ENCODE measurements around the gene TMEM272.
"Not testable (repeated sequence)": the region's sequence is repeated elsewhere in the genome, so short reads cannot be mapped to it uniquely, and the experiment has no call there.

The TMEM272 gene

DNA sequence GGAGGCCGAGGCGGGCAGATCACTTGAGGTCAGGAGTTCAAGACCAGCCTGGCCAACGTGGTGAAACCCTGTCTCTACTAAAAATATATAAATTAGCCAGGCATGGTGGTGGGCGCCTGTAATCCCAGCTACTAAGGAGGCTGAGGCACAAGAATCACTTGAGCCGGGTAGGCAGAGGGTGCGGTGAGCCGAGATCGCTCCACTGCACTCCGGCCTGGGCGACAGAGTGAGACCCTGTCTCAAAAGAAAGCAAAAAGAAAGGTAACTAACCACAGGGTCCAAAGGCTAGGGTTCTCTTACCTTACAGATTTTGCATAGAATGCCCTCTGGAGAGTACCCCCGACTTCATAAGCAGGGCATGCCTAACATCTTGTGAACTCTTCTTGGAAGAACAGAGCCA lies 20.3 kb downstream of the TMEM272 start:
- DNase-seq, result not testable (repeated sequence)

- DNase-seq, result no peak
Observed at GRCh38 chr13:51823863-51824262, 21.1 kb downstream of the TMEM272 start.

DNA sequence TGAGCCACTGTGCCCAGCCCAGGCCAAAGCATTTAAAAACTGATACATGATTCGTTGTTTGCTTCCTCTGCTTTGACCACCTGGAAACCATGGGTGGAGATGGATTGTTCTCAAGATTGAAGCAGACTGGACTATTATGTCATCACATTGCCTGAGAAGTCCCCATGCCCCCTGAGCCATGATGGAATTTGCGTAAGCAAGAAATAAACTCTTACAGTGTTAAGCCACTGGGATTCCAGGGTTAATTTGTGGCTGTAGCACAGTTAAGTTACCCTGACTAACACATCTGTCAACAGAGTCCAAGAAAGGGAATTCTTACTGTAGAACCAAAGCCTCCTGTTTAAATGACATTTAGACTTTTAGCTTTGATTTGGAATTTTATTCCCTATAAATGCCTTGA lies 21.6 kb downstream of the TMEM272 start:
- no peak for DNase-seq

DNA sequence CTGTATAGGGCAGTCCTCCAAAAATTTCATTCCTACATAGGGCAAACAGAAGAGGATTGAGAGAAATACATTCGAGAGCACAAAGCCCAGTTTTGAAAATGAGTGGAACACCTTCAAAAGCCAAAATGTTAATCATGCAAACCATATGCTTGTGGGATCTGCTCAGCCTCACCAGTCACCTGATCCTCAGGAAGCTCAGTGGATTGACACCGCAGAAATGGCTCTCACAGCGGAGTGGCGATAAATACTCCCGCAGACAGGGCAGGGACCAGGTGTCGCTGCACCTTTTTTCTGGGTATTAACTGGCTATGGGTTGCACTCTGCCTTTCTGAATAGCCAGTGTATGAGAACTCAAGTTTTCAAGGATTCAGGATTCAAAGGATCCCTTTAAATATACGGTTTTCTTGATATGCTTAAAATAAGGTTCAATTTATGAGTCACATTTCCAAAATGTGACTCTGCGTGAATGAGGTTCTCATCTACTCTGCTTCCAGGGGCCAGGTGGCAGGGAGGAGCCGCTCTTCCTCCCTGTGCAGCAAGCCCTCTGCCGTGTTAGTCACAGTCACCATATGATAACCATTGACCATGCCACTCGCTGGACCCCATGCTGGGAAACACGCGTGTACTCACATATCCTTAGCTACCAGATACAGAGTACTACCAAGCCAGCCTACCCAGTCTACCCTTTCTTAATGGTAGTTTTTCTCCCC lies 22.7 kb downstream of the TMEM272 start:
- no peak for DNase-seq

DNA sequence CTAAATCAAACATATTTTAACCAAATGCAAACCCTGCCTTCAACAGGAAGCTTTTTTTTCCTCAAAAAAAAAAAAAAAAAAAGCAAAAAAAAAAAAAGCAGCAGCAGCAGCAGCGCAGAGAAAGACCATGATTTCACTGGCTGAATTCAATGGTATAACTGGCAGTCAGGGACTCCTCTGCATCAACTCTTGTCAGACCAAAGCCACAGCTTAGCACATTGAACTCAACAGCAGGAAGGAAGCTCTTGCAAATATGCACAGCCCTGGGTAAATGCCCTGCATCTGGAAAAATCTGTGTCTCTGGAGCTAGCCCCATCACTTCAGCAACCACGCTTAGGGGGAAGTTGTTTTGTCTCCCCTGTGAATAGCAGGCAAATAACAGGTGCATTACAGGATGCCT lies 23.4 kb downstream of the TMEM272 start:
- DNase-seq, result no peak

DNA sequence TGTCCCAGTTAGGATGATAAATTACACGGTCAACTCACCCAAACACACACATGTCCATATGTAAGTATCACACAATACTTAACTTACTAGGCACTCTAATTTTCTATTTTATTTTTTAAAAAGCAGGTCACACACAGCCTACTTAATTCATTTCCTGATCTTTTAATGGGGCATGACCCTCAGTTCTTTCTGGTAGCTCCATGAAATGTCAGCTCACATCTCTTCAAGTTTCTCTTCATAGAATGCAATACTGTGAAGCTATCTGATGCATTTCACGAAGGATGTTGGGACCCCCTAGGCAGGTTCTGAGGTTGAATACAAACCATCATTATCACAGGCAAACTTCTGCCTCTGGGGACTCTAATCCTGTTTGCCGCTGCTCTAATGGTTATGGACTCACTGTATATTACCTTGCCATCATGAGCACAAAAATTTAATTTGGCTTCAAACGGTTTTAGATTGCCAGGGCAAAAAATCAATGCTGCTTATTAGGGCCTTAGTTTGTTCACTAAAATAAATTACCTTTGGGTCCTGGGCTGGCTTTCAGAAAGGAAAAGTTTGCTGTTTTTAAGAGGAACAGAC lies 24.9 kb downstream of the TMEM272 start:
- DNase-seq, result no peak

GRCh38 chr13:51819544-51819943 lies 25.4 kb downstream of the TMEM272 start:
- DNase-seq, result no peak

DNA sequence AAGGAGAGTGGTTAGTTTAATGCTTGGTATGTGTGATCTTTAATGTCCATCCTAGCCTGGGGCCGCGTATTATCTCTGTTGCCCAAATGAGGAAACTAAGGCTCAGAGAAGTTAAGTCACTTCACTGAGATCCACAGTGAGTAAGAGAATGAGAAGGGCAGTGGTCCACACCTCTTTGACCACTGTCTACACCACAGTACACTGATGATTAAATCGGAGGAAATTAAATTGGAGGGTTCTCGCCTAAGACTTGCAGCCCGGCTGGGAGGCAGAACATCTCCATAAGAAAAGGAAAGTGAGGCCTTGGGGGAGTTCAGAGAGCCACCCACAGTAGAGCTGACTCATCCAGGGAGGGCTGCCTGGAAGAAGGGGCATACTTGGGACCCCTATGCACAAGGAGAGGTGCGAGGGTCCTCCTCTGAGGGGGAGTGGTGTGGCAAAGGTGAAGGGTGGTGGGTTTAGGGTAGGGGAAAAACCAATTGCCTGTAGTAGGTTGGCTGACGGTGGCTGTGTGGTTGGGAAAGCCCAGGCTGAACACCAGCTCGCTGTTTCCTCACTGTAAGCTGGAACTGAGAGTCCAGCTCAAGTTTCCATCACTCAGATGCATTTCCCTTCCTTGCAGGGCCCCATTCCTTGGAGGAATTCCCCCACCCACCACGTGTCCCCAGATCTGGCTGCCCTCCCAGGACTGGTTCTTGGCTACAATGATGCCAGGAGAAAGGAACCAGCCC lies 26.0 kb downstream of the TMEM272 start:
- DNase-seq, result no peak

- DNase-seq, result no peak
Observed at GRCh38 chr13:51818276-51818675, 26.7 kb downstream of the TMEM272 start.

- DNase-seq, result no peak
Observed at GRCh38 chr13:51817717-51818116, 27.3 kb downstream of the TMEM272 start.

GRCh38 chr13:51816604-51817249 lies 28.2 kb downstream of the TMEM272 start:
- no peak for DNase-seq

DNA sequence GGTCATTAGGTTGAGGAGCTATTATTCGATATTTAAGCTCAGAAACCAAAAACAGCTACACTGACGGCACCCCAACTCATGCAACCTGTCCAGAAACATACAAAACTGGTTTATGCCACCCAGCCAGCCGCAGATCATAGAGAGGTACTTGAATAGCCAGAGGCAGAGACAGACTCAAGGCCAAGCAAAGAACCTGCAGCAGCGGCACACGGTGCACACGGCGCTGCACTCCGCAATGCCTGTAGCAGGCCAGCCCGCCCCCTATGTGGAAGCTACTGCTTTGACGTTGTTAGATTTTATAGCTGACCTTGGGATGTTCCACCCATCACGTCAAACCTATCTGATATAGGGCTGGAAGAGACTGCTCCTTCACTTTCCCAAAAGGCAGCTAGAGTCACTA lies 29.1 kb downstream of the TMEM272 start:
- no peak for DNase-seq

GRCh38 chr13:51814825-51815650 lies 29.9 kb downstream of the TMEM272 start:
- peak; percentile 32 for DNase-seq

DNA sequence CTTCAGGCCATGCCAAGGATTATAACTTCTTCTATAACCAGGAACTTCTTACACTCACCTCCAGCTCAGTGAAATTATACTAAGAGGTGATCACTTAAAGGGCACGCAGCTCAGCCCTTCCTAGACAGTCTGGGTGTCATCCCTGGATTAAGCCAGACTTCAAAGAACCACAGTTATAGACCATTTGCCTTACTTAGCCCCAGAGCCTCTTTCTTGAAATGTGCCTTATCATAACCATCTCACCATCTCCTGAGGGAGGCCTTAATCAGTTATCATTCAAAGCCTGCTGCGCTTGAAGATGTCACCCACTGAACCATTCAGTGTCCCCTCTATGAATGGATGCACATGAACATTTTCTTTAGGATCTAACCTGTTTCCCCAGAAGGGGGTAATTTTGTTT lies 30.9 kb downstream of the TMEM272 start:
- DNase-seq, result no peak

DNA sequence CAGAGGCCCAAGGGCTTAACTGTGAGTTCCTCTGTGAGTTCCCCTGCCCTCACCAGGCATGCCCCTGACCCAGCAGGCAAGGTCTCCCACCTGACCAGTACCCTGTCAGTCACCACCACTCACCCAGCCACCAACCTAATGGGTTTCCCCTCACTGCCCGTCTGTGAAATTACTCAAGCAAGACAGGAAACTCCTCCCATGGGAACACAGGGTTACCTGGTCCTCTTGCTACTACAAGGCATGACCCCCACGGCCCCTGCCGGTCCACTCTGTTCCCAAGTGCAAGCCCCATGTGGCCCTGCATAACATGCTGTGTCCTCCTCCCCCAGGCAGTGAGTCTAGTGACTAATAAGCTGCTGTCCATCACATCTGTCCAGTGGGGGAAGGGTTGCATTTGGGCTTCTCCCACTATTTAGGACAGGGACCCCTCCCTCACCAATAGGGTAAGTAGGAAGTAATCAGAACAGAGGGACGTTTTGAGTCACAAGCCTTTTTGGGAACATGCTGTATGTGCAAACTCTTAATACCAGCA lies 33.0 kb downstream of the TMEM272 start:
- no peak for DNase-seq

DNA sequence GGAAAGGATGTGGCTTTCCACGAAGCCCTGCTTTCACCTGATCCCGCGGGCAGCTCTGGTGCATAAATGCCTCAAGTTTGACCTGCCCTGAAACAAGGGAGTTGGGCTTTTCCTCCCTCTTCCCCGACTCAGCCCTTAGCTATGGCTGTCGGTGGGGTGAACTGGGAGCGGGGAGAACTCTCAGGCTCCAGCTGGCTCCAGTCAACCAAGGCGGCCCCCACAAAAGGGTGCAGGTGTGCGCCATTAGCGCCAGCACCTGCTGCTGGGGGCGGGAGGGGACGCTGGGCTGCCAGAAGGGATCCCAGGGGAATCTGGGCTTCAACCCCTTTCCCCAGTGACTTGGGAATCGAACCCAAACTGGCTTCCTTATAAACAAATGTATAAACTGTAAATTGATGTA lies 33.9 kb downstream of the TMEM272 start:
- no peak for DNase-seq

DNA sequence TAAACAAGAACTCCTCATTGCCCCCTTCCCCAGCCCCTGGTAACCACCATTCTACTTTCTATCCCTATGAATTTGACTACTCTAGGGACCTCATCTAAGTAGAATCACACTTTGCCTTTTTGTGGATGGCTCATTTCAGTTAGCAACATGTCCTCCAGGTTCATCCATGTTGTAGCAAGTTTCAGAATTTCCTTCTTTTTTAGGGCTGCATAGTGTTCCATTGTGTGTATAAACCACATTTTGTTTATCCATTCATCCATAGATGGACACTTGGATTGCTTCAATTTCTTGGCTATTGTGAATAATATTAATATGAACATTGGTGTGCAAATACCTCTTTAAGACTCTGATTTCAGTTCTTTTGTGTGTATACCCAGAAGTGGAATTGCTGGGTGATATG lies 36.2 kb downstream of the TMEM272 start:
- DNase-seq, result no peak

DNA sequence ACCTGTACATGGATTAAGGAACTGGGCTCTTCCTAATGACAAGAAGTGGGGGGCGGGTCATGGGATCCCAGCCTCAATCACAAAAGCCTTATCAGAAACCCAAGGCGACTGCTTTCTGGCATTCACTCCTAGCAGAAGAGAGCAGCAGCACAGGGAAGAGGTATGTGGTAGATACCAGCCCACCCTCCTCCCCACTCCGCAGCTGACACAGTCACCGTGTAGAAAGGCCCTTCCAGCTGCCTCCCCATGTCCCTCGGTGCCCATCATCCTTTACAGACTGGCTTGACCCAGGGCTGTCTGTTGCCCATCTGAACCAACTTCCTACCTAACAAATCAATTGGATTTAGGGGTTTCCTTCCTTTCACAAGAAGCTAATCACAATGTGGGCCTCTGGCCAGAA lies 37.9 kb downstream of the TMEM272 start:
- DNase-seq, result no peak

DNA sequence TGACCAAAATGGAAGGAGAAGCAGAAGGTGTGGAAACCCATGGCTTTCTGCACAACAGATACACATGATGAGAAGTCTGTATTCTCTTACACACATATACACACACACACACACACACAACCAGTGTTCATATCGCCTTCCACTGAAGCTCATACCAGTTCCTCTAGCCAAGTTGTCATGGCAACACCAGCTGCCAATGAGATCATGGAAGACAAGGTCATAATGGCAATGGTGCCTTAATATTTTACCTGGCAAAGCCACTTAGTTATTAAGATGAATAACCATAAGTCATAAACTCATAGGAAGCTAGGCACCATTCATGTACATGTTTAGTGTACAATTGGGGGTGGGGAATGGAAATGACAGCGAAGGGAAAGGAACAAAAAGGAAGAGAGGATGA lies 38.4 kb downstream of the TMEM272 start:
- no peak for DNase-seq

- DNase-seq, result no peak
Observed at GRCh38 chr13:51805925-51806324, 39.1 kb downstream of the TMEM272 start.

- no peak for DNase-seq
Observed at GRCh38 chr13:51805313-51805712, 39.7 kb downstream of the TMEM272 start.

DNA sequence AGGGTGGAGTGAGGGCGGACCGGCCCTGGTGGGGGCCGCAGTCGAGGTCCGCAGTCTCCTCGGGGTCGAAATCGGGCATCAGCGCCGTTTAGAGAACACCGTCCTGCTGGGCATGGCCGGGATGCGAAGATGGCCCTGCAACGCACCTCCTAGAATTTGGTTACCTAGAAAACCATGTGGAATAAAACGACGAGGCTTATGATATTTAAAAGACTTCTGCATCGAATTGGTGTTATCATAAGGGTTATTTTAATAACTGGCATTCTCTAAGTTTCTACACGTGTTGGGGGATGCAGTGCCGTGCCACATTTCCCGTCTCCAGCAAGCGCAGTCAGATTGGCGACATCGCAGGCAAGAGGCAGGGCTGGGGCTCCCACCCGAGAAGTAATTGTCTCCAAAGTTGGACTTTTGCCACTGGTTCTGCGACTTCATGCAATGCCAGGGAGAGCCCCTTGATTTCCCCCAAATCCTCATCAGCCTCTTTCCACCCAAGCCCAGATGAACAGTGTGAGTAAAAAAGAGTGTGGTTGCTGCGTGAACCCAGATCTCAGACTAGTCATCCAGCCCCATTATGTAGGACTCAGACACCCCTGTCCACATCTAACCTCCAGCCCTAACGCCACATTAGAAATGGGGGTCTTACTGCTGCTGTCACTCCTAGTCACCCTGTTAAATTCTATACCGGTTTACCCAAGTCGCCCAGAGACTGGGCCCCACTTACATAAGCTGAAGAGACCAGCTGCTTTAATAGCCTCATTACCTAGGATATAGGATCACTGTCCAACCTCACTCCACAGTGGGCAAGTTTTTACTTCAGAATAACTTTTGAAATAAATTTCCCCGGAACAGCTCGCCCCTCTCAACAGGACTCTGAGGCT lies 40.4 kb downstream of the TMEM272 start:
- DNase-seq, result no peak
